B cell (primary cell): ENCODE data around the gene PRRX1. TPM values are rescaled to one million over a fixed set of nuclear protein-coding genes. Genes with fewer than 3 reads are reported as not detected.

ENCODE experiments used
- ATAC-seq: fragments of 200-7000 bp; cut with Tn5 transposase; one replicate; pipeline ENCODE4 v1.10.0; 2021; ENCODE audit warnings: low read depth, mild to moderate bottlenecking, moderate number of reproducible peaks, moderate library complexity
- CTCF ChIA-PET: fragments of 350-600 bp; sonication (Branson Sonifier 250); formaldehyde crosslinking; loops from one replicate; lab custom pipeline; 2021; ENCODE audit warnings: antibody characterized with exemption, inconsistent platforms; lab: Charles Lee
- POLR2A ChIA-PET: fragments of 350-600 bp; sonication (Branson Sonifier 250); formaldehyde crosslinking; loops from one replicate; lab custom pipeline; 2021; ENCODE audit warnings: antibody characterized with exemption; lab: Charles Lee
- DNase-seq: peaks from one replicate; pipeline ENCODE4 v3.0.0; 2013
- H2AFZ ChIP-seq: 2 replicates; pipeline ENCODE4 v1.6.1; 2012; ENCODE audit warnings: mild to moderate bottlenecking, low read depth, low read length; ENCODE audit not compliant: insufficient read depth, poor library complexity, severe bottlenecking
- H3K27ac ChIP-seq, 2 donors: 1 replicate in 1 of 2; 2 replicates in 1 of 2; pipeline ENCODE4 v1.5.1; 2012 to 2013; ENCODE audit warnings: low read length in 2 of 2, mild to moderate bottlenecking in 2 of 2, moderate library complexity in 1 of 2
- H3K27me3 ChIP-seq, 4 experiments: fragments of 200-600 bp in 1 of 4; sonication (generic) in 1 of 4; replicated peaks in 1 of 4; 1 replicate in 2 of 4; 2 replicates in 2 of 4; pipeline versions ENCODE4 v1.6.1 to v1.7.0; 2013 to 2016; ENCODE audit warnings: low read length in 3 of 4, mild to moderate bottlenecking in 2 of 4, mixed read lengths in 1 of 4, moderate library complexity in 1 of 4; ENCODE audit not compliant: insufficient read depth in 4 of 4, control insufficient read depth in 3 of 4; ENCODE audit errors: control extremely low read depth in 1 of 4
- H3K36me3 ChIP-seq, 2 experiments: replicated peaks in 1 of 2; 1 replicate in 1 of 2; 2 replicates in 1 of 2; pipeline versions ENCODE4 v1.6.1 to v1.7.1; 2013; ENCODE audit warnings: low read length in 1 of 2; ENCODE audit not compliant: insufficient read depth in 2 of 2, control insufficient read depth in 1 of 2; ENCODE audit errors: control extremely low read depth in 1 of 2, extremely low read depth in 1 of 2
- H3K4me1 ChIP-seq, 2 donors: fragments of 200-600 bp in 1 of 2; sonication (generic) in 1 of 2; 1 replicate in 1 of 2; 2 replicates in 1 of 2; pipeline versions ENCODE4 v1.5.1 to v1.6.1; 2013 to 2017; ENCODE audit warnings: low read length in 2 of 2; ENCODE audit not compliant: control insufficient read depth in 2 of 2, insufficient read depth in 2 of 2
- H3K4me2 ChIP-seq: replicated peaks from 2 replicates; pipeline ENCODE3; 2012; ENCODE audit warnings: mild to moderate bottlenecking, low read depth, low read length; ENCODE audit not compliant: poor library complexity, severe bottlenecking
- H3K4me3 ChIP-seq, 5 experiments: fragments of 200-600 bp in 1 of 5; sonication (generic) in 1 of 5; 1 replicate in 3 of 5; 2 replicates in 2 of 5; pipeline versions ENCODE4 v1.5.1 to v1.7.0; 2011 to 2016; ENCODE audit warnings: low read length in 4 of 5, mild to moderate bottlenecking in 4 of 5, low read depth in 2 of 5, control low read depth in 1 of 5, moderate library complexity in 1 of 5; ENCODE audit not compliant: insufficient read depth in 1 of 5; ENCODE audit errors: control extremely low read depth in 1 of 5, extremely low read depth in 1 of 5
- H3K79me2 ChIP-seq: fragments of 200-600 bp; sonication (generic); one replicate; pipeline ENCODE4 v1.6.0; 2016; ENCODE audit warnings: low read length; ENCODE audit not compliant: control insufficient read depth, insufficient read depth
- H3K9ac ChIP-seq: fragments of 200-600 bp; sonication (generic); 2 replicates; pipeline ENCODE4 v1.6.1; 2017; ENCODE audit warnings: mild to moderate bottlenecking, low read length, moderate library complexity
- H3K9me3 ChIP-seq, 3 donors: one replicate each; pipeline versions ENCODE4 v1.6.1 to v1.7.1; 2013; ENCODE audit warnings: low read length in 2 of 3; ENCODE audit not compliant: control insufficient read depth in 2 of 3, insufficient read depth in 1 of 3; ENCODE audit errors: control extremely low read depth in 1 of 3
- H4K20me1 ChIP-seq: 2 replicates; pipeline ENCODE4 v1.6.0; 2012; ENCODE audit warnings: mild to moderate bottlenecking, low read length; ENCODE audit not compliant: insufficient read depth, control insufficient read depth, poor library complexity, severe bottlenecking
- H3K27ac Mint-ChIP-seq: one replicate; pipeline ENCODE4 v1.8.0; 2021; ENCODE audit warnings: mixed read lengths
- H3K27me3 Mint-ChIP-seq: one replicate; pipeline ENCODE4 v1.8.0; 2021; ENCODE audit warnings: mixed read lengths
- H3K4me1 Mint-ChIP-seq: one replicate; pipeline ENCODE4 v1.8.0; 2021; ENCODE audit warnings: mixed read lengths
- H3K4me3 Mint-ChIP-seq: one replicate; pipeline ENCODE4 v1.8.0; 2021; ENCODE audit warnings: mixed read lengths
- H3K9me3 Mint-ChIP-seq: one replicate; pipeline ENCODE4 v1.8.0; 2022; ENCODE audit warnings: mixed read lengths; ENCODE audit not compliant: insufficient read depth
- EZH2 ChIP-seq: IDR thresholded peaks from 2 replicates; pipeline ENCODE4 v1.6.1; 2012; ENCODE audit warnings: borderline replicate concordance, low read depth, mild to moderate bottlenecking, moderate library complexity, low read length; ENCODE audit not compliant: insufficient read depth, poor library complexity, severe bottlenecking
- WGBS: methylation state at CpG from one replicate; pipeline ENCODE4 v1.1.5; 2013; ENCODE audit warnings: missing lambda C conversion rate; ENCODE audit not compliant: insufficient coverage; 5-methylcytosine and 5-hydroxymethylcytosine counted together
- intact Hi-C: fragments of 100-400 bp; cut with micrococcal nuclease; formaldehyde crosslinking; loops from one replicate; pipeline ENCODE4 v1.10.0; 2022
- polyA plus RNA-seq: library from polyadenylated mRNA; depleted of rRNA; stranded (reverse); fragments of >200 nt; gene quantifications from 2 replicates; pipeline ENCODE4 v1.2.3, GENCODE V29; 2012
- total RNA-seq, 2 donors: library from RNA; stranded (reverse); fragments of 120-200 nt in 1 of 2; gene quantifications; 1 replicate in 1 of 2; 2 replicates in 1 of 2; pipeline versions ENCODE4 v1.2.3 to v1.2.4, GENCODE V29; 2013 to 2022
- TF ChIP-seq, protein P1 (sequence below): fragments of 200-600 bp; IDR thresholded peaks from one replicate; pipeline ENCODE4 v1.8.0; 2022; ENCODE audit warnings: antibody characterized with exemption, mild to moderate bottlenecking

The PRRX1 gene
- total and polyA plus RNA-seq, 2 donors (not counting 1 experiment from before 2014, with no cell fraction given), result not detected

DNA sequence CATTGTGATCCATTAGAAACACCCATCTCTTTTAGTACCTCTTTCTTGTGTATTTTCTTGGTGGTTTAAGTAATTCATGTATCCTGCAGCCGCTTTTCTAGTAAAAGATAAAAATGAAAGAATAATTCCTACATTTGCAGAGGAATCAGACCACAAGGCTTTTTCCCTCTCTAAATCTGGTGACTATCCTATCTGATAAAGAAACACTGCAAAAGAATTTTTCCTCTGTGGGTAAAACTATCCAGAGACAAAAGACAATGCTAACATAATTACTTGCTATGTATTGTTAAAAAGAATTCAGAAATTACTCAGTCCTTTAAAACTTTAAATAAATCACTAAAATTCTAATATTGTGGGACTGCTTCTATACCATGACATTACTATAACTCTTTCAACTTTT, 51.0 kb downstream of the PRRX1 start:
- ChIA-PET CTCF (no interaction called here), POLR2A (no interaction called here)
- no peak for ATAC-seq
- no peak for TF ChIP-seq EZH2
- TF ChIP-seq, protein P1, sequence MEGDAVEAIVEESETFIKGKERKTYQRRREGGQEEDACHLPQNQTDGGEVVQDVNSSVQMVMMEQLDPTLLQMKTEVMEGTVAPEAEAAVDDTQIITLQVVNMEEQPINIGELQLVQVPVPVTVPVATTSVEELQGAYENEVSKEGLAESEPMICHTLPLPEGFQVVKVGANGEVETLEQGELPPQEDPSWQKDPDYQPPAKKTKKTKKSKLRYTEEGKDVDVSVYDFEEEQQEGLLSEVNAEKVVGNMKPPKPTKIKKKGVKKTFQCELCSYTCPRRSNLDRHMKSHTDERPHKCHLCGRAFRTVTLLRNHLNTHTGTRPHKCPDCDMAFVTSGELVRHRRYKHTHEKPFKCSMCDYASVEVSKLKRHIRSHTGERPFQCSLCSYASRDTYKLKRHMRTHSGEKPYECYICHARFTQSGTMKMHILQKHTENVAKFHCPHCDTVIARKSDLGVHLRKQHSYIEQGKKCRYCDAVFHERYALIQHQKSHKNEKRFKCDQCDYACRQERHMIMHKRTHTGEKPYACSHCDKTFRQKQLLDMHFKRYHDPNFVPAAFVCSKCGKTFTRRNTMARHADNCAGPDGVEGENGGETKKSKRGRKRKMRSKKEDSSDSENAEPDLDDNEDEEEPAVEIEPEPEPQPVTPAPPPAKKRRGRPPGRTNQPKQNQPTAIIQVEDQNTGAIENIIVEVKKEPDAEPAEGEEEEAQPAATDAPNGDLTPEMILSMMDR, result no peak
- Histone ChIP-seq H3K9me3 (no peaks in the 10 kb centered on the region), H3K27me3 (no peaks in the 10 kb centered on the region), H3K79me2 (no peaks in the 10 kb centered on the region), H3K27ac (no peak overlapping the region), H3K4me2 (no peak overlapping the region), H2AFZ (no peak overlapping the region), H4K20me1 (no peaks in the 10 kb centered on the region), H3K9ac (no peak overlapping the region), H3K36me3 (no peaks in the 10 kb centered on the region), H3K4me1 (no peaks in the 10 kb centered on the region), H3K4me3 (no peak overlapping the region)
- Mint-ChIP-seq H3K9me3 (no peaks in the 10 kb centered on the region), H3K4me1 (no peaks in the 10 kb centered on the region), H3K27ac (no peak overlapping the region), H3K27me3 (peaks cover 6% of the 10 kb centered on the region), H3K4me3 (no peak overlapping the region)
- WGBS, result no CpG with 5 or more reads among the region's 1 CpG
- DNase-seq, result no peak
- intact Hi-C loops, result no loop called here

DNA sequence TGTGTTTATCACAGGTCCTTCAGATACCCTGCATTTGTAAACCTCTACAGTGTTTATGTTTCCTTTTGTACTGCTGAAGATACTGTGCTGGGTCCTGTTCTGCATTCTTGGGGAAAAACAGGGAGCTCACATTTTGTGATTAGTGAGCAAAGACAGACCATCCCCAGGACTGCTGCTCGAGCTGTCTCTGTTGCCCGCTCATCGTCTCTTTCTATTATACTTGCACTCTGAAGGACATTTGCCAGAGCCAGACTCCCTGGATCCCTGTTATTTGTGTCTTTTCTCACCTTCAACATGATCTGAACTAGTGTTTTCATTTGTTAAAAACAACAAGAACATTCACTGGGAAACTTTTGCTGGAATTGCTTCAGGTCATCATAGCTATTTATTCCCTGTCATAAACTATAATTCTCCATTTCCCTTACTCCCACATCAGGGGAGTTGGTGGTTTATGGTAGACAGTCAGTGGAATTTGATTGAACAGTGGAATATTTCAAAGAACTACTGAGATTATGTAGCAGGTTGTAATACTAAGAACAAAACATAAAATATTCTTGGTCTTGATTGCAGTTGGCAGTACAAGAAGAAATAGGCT, 53.0 kb downstream of the PRRX1 start:
- DNase-seq (no peak), ATAC-seq (no peak)
- no peaks in the 10 kb centered on the region for H3K9me3 ChIP-seq
- no peaks in the 10 kb centered on the region for H3K27me3 ChIP-seq
- TF ChIP-seq EZH2, result no peak
- TF ChIP-seq, protein P1, result no peak
- no peak overlapping the region for H3K27ac ChIP-seq
- H3K36me3 ChIP-seq, result no peaks in the 10 kb centered on the region
- H4K20me1 ChIP-seq, result no peaks in the 10 kb centered on the region
- no peak overlapping the region for H3K4me3 Mint-ChIP-seq
- H2AFZ ChIP-seq, result no peak overlapping the region
- CTCF ChIA-PET, result no interaction called here
- H3K79me2 ChIP-seq, result no peaks in the 10 kb centered on the region
- intact Hi-C loops, result no loop called here
- 83% methylated on average over 3 of the region's 3 CpGs for WGBS
- peaks cover 6% of the 10 kb centered on the region for H3K27me3 Mint-ChIP-seq
- POLR2A ChIA-PET, result no interaction called here
- H3K4me1 ChIP-seq, result no peaks in the 10 kb centered on the region
- no peaks in the 10 kb centered on the region for H3K9me3 Mint-ChIP-seq
- no peak overlapping the region for H3K4me2 ChIP-seq
- H3K27ac Mint-ChIP-seq, result no peak overlapping the region
- H3K4me3 ChIP-seq, result no peak overlapping the region
- no peak overlapping the region for H3K9ac ChIP-seq
- no peaks in the 10 kb centered on the region for H3K4me1 Mint-ChIP-seq
